Stimulated activated naive CD8-positive, alpha-beta T cell treated with anti-CD3 and anti-CD28 coated beads, Interleukin-15, Interleukin-2, amounts not matched to agents 100 ng/mL and 50 ng/mL, for 24 hours (primary cell): ENCODE measurements around the gene TMEM178B.

ENCODE experiments used
- H3K27ac Mint-ChIP-seq: one replicate; pipeline ENCODE4 v1.8.0; 2021; ENCODE audit warnings: mild to moderate bottlenecking, mixed read lengths
- H3K27me3 Mint-ChIP-seq: one replicate; pipeline ENCODE4 v1.8.0; 2021; ENCODE audit warnings: mixed read lengths
- H3K36me3 Mint-ChIP-seq: one replicate; pipeline ENCODE4 v1.8.0; 2021; ENCODE audit warnings: low read depth, mixed read lengths
- H3K4me1 Mint-ChIP-seq: one replicate; pipeline ENCODE4 v1.8.0; 2021; ENCODE audit warnings: low read depth, mixed read lengths
- H3K4me3 Mint-ChIP-seq: one replicate; pipeline ENCODE4 v1.8.0; 2021; ENCODE audit warnings: mild to moderate bottlenecking, mixed read lengths
- H3K9me3 Mint-ChIP-seq: one replicate; pipeline ENCODE4 v1.8.0; 2021; ENCODE audit warnings: mixed read lengths

TMEM178B gene

DNA sequence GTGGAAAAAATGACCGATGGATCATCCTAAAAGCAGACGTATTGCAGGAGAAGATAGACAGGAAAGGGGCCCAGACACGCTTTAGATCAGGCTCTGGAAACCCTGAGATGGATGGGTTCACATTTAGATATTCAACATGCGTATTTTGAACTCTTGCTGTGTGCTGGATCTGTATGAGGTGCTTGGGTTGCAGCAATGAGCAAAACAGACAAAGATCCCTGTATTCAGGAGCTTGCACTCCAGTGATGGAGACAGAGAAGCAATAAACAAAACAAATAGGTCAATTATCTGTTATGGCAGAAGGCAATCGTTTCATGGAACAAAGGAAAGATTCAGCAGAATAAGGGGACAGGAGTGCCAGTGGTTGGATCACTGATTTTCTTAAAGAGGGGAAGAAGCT lies 275.5 kb downstream of the TMEM178B start:
- peaks cover 1% of the 10 kb centered on the region for H3K4me1 Mint-ChIP-seq
- H3K9me3 Mint-ChIP-seq: no peaks in the 10 kb centered on the region
- no peaks in the 10 kb centered on the region for H3K36me3 Mint-ChIP-seq
- no peak overlapping the region for H3K27ac Mint-ChIP-seq
- H3K27me3 Mint-ChIP-seq: peaks cover 13% of the 10 kb centered on the region
- H3K4me3 Mint-ChIP-seq: no peak overlapping the region

DNA sequence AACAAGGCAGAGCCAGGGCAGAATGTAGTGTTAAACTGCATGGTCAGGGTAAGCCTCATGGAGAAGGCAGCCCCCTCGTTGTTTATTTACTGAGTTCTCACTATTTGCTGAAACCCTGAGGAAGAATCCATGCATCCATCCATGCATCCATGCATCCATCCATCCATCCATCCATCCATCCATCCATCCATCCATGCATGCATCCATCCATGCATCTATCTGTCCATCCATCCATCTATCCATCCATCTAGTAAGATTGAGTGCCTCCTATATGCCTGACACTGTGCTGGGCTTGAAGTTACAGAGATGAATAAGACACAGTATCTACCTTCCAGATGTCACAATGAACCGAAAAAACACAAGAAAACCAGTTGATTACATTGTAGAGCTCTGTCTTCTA lies 275.9 kb downstream of the TMEM178B start:
- Mint-ChIP-seq H3K27me3 (peaks cover 13% of the 10 kb centered on the region), H3K36me3 (no peaks in the 10 kb centered on the region), H3K27ac (no peak overlapping the region), H3K4me3 (no peak overlapping the region), H3K9me3 (no peaks in the 10 kb centered on the region), H3K4me1 (peaks cover 4% of the 10 kb centered on the region)

- H3K4me3 Mint-ChIP-seq: no peak overlapping the region
- H3K27ac Mint-ChIP-seq: no peak overlapping the region
- H3K27me3 Mint-ChIP-seq: peaks cover 11% of the 10 kb centered on the region
- H3K4me1 Mint-ChIP-seq: peaks cover 4% of the 10 kb centered on the region
- H3K9me3 Mint-ChIP-seq: no peaks in the 10 kb centered on the region
- H3K36me3 Mint-ChIP-seq: no peaks in the 10 kb centered on the region
Observed at GRCh38 chr7:141351175-141351574, 277.3 kb downstream of the TMEM178B start.

DNA sequence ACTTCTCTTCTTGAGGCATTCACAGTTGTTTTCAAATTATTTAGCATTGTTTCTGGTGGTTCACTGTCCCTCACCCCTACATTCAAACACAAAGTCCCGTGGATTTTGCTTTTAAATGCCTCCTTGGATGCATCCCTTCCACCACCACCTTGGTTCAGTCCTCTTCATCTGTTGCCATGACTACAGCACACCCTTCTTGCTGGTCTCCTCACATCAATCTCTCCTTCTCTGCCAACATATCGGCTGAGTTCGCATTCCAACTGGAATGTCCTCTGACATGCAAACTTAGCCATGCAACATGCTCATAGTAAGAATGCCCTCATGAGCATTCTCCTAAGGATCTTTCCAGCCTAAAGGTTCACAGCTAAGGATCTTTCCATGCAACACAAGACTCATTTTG lies 279.1 kb downstream of the TMEM178B start:
- Mint-ChIP-seq H3K4me1 (peaks cover 4% of the 10 kb centered on the region), H3K9me3 (no peaks in the 10 kb centered on the region), H3K36me3 (no peaks in the 10 kb centered on the region), H3K27ac (no peak overlapping the region), H3K4me3 (no peak overlapping the region), H3K27me3 (peaks cover 7% of the 10 kb centered on the region)

DNA sequence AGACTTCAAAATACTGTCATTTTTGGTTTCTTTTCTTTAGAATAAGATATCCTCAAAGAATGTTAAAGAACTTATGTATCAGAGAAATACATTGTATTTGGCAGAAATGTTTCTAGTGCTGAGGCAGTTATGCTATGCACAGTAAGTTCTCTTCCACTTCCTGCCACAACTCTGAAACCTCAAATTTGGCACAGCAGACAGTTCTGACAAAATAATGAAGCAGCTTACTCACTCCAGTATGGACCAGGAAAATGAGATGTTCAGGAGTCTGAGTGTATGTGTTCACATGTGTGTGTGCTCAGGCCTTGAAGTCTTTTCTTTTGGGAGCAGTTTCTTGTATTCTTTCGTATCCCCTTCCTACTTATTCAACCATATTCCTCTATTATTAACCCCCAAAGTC lies 280.4 kb downstream of the TMEM178B start:
- Mint-ChIP-seq H3K27ac (no peak overlapping the region), H3K36me3 (no peaks in the 10 kb centered on the region), H3K9me3 (no peaks in the 10 kb centered on the region), H3K4me3 (no peak overlapping the region), H3K27me3 (peaks cover 13% of the 10 kb centered on the region), H3K4me1 (peaks cover 4% of the 10 kb centered on the region)

DNA sequence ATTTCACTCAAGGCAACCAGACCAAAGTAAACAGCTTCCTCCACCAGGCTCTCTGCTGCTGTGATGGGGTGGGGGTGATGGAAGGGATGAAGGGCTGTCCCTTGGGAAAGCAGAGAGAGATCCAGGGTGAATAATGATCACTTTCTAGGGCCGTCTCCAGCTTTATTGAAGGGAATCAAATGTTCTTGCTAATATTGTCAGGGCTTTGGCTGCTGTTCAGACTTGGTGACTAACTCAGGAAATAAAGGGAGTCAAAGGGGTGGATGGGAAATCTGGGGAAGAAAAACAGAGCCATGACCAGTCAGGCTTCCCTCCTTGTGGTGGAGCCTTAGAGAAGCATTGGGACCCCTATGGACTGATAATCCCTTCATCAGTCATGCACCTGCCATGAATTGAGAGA lies 281.2 kb downstream of the TMEM178B start:
- H3K27ac Mint-ChIP-seq: no peak overlapping the region
- H3K9me3 Mint-ChIP-seq: no peaks in the 10 kb centered on the region
- no peaks in the 10 kb centered on the region for H3K36me3 Mint-ChIP-seq
- no peak overlapping the region for H3K4me3 Mint-ChIP-seq
- H3K4me1 Mint-ChIP-seq: peaks cover 4% of the 10 kb centered on the region
- peaks cover 13% of the 10 kb centered on the region for H3K27me3 Mint-ChIP-seq

GRCh38 chr7:141356161-141356560 lies 282.3 kb downstream of the TMEM178B start:
- no peak overlapping the region for H3K4me3 Mint-ChIP-seq
- H3K4me1 Mint-ChIP-seq: peaks cover 4% of the 10 kb centered on the region
- H3K27me3 Mint-ChIP-seq: peaks cover 13% of the 10 kb centered on the region
- H3K9me3 Mint-ChIP-seq: no peaks in the 10 kb centered on the region
- no peak overlapping the region for H3K27ac Mint-ChIP-seq
- no peaks in the 10 kb centered on the region for H3K36me3 Mint-ChIP-seq

DNA sequence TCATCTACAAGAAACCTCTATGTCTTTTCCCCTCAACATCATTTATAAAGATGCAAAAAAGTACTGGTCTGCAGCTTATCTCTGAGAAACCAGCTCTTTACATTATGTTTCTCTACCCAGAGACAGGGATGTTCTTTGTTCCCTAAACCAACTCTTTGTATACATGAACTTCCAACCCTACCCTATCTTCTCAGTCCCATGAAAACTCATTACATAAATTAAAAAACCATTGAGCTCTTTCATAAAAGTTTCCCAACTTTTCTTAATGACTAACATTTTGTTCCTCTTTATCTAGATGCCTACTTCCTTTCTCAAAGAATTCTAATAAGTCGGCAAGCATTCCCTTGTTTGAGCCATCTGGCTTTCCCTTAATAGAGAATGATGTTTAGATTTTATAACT lies 284.5 kb downstream of the TMEM178B start:
- Mint-ChIP-seq H3K36me3 (no peaks in the 10 kb centered on the region), H3K4me1 (peaks cover 4% of the 10 kb centered on the region), H3K27ac (no peak overlapping the region), H3K27me3 (peaks cover 12% of the 10 kb centered on the region), H3K4me3 (no peak overlapping the region), H3K9me3 (no peaks in the 10 kb centered on the region)

GRCh38 chr7:141359262-141359661 lies 285.4 kb downstream of the TMEM178B start:
- H3K4me1 Mint-ChIP-seq: peaks cover 4% of the 10 kb centered on the region
- no peaks in the 10 kb centered on the region for H3K9me3 Mint-ChIP-seq
- no peak overlapping the region for H3K4me3 Mint-ChIP-seq
- H3K27ac Mint-ChIP-seq: no peak overlapping the region
- H3K36me3 Mint-ChIP-seq: no peaks in the 10 kb centered on the region
- H3K27me3 Mint-ChIP-seq: peaks cover 10% of the 10 kb centered on the region

DNA sequence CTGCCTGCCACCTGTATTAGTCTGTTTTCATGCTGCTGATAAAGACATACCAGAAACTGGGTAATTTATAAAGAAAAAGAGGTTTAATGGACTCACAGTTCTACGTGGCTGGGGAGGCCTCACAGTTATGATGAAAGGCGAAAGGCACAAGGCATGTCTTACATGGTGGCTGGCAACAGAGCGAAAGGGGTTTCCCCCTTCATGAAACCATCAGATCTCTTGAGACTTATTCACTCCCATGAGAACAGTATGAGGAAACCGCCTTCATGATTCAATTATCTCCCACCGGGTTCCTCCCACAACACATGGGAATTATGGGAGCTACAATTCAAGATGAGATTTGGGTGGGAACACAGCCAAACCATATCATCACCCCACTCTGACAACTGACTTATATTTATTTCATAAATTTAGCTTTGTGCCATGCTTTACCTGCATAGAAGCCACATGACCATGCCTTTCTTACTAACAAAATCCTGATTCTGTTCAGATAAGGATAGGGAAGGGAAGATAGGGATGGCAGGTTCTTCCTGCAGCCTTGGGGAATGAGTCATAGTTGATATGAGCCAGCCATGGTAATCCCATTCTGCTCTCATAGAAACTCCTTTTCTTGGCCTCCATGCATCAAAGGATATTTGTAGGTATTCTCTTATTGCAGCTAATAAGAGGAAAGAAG lies 286.0 kb downstream of the TMEM178B start:
- Mint-ChIP-seq H3K9me3 (no peaks in the 10 kb centered on the region), H3K4me1 (no peaks in the 10 kb centered on the region), H3K27me3 (peaks cover 10% of the 10 kb centered on the region), H3K4me3 (no peak overlapping the region), H3K27ac (no peak overlapping the region), H3K36me3 (no peaks in the 10 kb centered on the region)

DNA sequence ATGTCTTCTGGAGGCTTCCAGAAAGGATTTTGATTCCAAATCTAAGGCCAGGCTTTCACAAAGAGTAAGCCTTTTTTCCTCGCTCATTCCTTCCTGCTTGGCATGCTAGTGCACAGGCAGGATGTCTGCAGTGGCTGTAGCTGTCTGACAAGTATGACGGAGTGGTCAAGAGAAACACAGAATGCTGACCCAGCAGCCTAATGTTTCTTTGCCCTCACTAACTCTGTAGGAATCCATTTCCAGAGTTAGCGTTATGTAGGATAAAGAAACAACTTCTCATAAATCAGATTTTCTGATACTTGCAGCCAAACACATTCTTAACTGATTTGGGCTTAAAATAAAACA lies 286.5 kb downstream of the TMEM178B start:
- H3K4me1 Mint-ChIP-seq: no peaks in the 10 kb centered on the region
- no peak overlapping the region for H3K4me3 Mint-ChIP-seq
- no peak overlapping the region for H3K27ac Mint-ChIP-seq
- no peaks in the 10 kb centered on the region for H3K36me3 Mint-ChIP-seq
- no peaks in the 10 kb centered on the region for H3K9me3 Mint-ChIP-seq
- peaks cover 10% of the 10 kb centered on the region for H3K27me3 Mint-ChIP-seq

GRCh38 chr7:141360803-141361202 lies 286.9 kb downstream of the TMEM178B start:
- H3K4me1 Mint-ChIP-seq: no peaks in the 10 kb centered on the region
- peaks cover 10% of the 10 kb centered on the region for H3K27me3 Mint-ChIP-seq
- H3K36me3 Mint-ChIP-seq: no peaks in the 10 kb centered on the region
- no peaks in the 10 kb centered on the region for H3K9me3 Mint-ChIP-seq
- H3K4me3 Mint-ChIP-seq: no peak overlapping the region
- H3K27ac Mint-ChIP-seq: no peak overlapping the region

DNA sequence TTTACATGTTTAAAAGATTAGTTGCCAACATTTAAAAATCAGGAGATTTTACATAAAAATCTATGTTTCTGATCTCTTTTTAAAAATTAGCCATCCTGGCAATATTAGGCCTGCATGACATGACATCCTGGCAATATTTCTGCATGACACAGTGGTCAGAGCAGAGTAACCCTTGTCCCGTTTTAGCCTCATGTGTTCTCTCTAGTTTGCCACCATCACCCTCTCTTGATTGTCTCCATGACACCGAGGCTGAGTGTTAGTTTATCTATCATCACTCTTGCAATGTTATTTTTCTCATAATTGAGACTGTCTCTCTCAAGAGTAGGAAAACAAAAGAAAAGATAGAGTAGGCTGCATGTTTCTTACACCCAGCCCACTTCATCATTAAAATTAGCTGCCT lies 287.6 kb downstream of the TMEM178B start:
- Mint-ChIP-seq H3K27ac (no peak overlapping the region), H3K4me3 (no peak overlapping the region), H3K9me3 (no peaks in the 10 kb centered on the region), H3K4me1 (no peaks in the 10 kb centered on the region), H3K36me3 (no peaks in the 10 kb centered on the region), H3K27me3 (peaks cover 12% of the 10 kb centered on the region)

GRCh38 chr7:141361960-141362359 lies 288.1 kb downstream of the TMEM178B start:
- peaks cover 14% of the 10 kb centered on the region for H3K27me3 Mint-ChIP-seq

DNA sequence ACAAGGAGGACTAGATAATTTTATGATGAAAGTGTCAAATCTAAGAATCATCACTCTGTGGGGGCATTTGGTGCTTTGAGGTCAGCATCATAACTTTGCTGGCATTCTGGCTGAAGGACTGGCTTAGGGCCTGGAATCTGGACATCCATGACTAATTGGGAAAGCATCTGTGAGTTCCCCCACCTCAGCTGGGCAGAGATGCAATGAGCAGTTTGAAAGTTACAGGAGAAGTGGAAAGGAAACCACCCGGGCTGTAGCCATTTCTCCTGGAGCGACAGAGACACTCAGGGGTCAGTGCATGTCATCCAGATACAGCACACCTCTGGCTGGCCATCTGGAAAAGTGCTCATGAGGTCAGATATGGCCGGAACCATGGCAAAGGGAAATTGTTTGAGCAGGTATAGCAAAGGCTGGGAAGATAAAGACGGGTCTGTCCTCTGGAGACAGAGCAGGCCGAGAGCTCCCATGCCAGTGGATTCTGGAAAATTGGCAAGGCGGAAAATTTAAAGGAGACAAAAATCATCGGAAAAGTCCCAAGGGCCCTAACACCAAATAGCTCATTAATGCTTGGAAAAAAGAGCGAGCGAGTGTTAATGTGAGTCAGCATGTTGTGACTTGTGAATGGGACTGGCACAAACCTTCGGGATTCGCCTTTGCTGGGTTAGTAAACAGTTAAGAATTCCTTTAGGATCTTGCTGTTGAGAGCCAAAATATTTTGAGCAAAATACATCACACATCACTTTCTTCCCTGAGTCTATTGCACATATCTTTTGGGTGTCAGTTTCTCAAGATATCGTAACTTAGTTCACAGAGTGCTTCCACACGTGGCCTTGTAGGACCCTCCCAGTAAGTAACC lies 288.9 kb downstream of the TMEM178B start:
- Mint-ChIP-seq H3K27me3 (peaks cover 10% of the 10 kb centered on the region), H3K4me3 (no peak overlapping the region), H3K4me1 (no peaks in the 10 kb centered on the region), H3K36me3 (no peaks in the 10 kb centered on the region), H3K9me3 (no peaks in the 10 kb centered on the region), H3K27ac (no peak overlapping the region)

More at GRCh38 chr7:141361960-141362359, 288.1 kb downstream of the TMEM178B start:
- no peak overlapping the region for H3K27ac Mint-ChIP-seq
- H3K36me3 Mint-ChIP-seq: no peaks in the 10 kb centered on the region
- no peaks in the 10 kb centered on the region for H3K9me3 Mint-ChIP-seq
- H3K4me3 Mint-ChIP-seq: no peak overlapping the region
- no peaks in the 10 kb centered on the region for H3K4me1 Mint-ChIP-seq
